HG02610 (cell line): Measurements from ENCODE around the gene DMAP1.

ENCODE experiments used
- ATAC-seq: cut with Tn5 transposase; IDR thresholded peaks from one replicate; pipeline ENCODE4 v1.9.1; 2021; ENCODE audit warnings: mild to moderate bottlenecking, moderate library complexity; ENCODE audit not compliant: unreplicated experiment

Gene DMAP1

DNA sequence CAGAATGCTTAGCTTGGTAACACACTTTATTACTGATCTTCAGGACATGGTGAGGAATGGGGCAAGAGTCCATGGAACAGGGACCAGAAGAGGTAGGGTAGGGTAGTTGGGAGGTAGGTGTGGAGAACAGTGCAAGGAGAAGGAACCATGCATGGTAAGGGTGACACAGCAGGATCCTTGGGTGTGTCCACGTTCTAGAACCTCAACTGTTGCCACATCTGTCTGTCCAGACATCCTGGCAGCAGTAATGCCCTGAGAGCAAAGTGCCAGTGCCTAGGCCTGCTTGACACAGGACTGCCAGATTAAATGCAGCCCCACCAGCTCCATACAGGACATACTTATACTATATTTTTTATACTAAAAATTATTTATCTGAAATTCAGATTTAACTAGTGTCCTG, 13.9 kb downstream of the DMAP1 start:
- no peak for ATAC-seq

DNA sequence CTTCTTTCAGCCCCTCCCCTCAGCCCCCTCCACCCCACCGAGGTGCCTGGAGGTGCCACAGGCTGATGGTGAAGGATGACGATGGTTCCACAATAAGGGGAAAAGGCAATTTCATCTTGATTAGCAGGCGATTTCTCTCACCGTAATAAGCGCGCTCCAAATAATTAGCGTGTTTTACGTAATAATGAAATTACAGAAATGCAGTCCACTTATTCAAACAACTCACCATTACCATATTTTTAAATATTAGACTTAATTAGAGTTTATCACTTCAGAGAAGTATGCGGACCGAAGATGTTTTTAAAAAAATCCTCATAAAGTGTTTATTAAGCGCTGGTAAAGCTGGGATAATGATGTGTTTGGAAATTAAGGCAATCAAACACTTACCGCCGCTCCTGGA, 14.9 kb downstream of the DMAP1 start:
- ATAC-seq: no peak

DNA sequence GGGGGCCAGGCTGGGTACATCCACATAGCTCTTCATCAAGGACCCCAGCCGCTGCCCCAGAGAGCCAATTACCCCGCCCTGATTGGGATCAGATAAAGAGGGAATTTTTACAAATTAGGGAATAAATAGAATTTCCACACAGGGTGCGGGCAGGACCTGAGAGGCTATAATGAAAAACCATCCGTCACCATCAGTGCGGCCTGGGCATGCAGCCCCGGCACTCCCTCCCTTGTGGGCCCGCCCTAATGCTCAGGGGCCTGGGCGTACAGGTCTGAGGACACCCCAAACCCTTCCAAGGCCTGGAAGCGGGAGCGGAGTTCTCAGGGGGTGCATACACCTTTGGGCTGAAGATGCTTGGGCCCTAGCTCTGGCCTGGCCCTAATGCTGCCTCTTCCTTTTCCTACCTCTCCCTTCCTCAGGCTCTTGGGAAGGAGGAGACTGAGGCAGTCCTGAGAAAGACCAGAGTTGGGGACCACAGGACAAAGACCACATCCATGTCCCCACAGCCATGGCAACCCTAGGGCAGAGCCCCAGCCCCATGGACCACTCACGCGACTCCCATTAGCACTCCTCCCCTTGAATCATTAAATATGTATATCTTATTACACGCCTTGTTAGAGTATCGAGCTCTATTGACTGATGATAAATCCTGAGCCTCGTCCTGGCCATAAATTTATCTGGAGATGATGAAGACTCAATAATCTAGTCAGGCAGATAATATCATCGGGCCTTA, 16.3 kb downstream of the DMAP1 start:
- ATAC-seq: no peak

DNA sequence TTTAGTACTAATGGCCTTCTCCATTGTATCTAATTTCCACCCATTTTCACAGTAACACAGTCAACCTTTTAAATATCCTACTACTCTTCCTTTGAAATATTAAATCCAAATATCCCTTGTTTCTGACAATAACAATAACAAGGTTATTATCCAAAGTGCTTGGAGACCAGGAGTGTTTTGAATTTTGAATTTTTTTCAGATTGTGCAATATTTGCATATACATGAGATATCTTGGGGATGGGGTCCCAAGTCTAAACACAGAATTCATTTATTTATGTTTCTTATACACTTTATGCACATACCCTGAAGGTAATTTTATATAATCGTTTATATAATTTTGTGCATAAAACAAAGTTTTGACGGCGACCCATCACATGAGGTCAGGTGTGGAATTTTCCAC, 17.5 kb downstream of the DMAP1 start:
- ATAC-seq: no peak

DNA sequence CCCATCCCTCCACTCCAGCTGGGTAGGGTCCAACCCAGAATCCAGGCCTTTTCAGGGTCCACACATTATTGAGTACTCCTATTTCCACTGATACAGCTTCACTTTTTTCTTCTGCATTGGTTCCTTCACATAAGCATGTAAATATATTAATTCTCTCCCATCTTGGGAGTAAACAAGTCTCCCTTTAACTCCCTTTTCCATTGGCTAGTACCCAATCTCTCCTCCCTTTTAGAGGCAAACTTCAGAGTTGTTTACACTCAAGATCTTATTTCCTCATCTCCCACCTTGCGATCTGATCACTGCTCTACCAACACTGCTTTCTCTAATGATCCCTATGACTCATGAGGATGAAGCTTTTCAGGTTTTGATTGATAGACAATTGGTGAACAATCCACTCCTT, 20.3 kb downstream of the DMAP1 start:
- no peak for ATAC-seq

DNA sequence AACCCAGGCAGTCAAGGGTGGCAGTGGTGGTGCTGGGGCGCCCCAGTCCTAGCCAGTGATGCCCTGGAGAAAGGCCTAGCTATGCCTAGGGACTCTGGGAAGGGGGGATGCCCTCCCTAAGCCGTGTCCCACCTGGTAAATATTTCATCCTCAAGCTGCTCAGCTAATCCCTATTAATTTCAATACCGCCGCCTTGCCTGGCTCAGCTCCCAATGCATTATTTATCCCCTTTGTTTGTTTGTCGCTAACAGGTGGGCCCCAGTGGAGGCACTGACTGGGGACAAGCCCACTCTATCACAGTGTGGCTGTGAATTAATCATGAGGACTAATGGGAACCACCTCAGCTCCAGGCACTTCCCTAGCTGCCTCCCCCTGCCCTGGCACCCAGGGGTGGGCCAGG, 22.5 kb downstream of the DMAP1 start:
- no peak for ATAC-seq

DNA sequence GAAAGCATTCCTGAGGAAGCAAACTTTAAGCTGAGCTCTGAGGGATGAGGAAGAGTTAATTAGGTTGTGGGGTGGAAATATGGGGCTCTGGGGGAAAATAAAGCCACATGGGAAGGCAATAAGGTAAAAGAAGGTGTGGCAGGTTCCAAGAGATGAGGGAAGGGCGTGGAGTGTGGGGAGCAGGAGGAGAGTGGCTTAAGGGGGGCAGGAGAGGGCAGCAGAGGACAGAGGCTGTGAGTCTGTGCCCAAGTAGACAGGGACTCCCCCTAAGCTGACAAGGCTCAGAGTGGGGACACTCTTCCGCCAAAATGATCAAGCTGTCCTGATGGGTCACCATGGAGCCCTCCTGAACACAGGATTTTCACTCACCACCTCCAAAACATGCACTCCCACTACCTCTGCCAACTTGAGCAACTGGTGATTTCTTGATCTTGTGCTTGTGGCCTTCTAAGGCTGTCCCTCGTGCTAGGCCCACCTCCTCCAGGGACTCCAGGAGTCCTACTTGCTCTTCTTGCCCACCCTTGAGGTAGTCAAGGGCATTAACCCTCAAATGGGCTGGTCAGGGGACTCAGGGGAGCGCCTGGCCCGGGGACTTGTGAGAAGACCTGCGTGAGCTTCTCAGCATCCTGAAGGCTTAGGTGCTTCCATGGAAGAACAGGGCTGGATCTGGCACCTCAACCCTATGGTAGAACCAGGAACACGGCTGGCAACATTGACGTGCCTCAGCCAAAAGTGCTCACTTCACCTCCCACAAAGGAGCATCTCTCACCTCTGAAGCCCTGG, 23.4 kb downstream of the DMAP1 start:
- ATAC-seq: no peak

DNA sequence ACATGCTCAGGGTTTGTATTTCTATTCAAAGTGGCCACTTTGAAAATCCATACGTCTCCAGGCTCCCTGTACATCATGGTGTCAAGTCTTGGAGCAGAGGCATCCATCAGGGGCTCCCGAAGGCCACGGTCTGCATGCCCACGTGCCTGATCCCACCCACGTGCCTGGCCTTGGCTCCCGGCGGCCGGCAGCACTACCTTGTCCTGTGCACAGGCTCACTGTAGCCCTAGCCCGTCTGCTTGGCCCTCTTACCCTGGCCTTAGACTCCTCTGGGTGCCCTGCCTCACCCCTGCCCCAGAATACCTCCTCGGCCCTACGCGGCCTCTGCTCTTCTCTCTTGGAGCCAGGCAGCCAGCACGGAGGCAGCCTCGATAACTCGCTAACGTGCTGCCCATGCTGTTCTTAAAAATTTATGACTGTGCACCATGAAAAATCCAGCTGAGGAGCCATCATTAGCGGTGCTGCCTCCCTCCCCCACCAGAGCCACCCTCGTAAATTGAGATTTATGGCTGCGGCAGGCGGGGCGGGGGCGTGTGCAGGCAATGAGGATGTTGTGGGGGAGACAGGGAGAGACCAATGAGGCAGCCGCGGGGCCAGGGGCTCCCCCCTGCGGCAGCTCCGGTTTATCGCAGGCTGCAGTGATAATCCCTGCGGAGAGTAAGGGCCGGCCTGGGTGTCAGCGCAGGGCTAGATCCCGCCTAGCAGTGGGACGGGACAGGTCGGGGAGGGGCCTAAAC, 24.6 kb downstream of the DMAP1 start:
- ATAC-seq: no peak

DNA sequence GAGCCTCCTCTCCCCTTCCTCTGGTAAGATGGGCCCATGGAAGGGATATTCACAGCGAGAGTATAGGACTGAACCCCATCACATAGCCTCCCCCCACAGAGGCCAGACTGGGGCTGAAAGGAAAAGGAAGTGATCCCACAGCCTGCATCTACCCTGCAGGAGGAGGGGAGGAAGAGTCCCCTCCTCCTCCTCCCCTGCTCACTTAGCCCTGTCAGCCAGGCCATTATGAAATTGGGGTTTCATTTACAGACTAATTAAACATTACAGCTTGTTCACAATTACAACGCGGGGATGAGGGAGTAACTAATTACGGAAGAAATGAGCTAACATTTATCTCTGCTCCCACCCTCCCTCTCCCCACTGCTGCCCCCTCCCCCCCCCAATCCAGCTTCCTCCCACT, 25.4 kb downstream of the DMAP1 start:
- no peak for ATAC-seq

DNA sequence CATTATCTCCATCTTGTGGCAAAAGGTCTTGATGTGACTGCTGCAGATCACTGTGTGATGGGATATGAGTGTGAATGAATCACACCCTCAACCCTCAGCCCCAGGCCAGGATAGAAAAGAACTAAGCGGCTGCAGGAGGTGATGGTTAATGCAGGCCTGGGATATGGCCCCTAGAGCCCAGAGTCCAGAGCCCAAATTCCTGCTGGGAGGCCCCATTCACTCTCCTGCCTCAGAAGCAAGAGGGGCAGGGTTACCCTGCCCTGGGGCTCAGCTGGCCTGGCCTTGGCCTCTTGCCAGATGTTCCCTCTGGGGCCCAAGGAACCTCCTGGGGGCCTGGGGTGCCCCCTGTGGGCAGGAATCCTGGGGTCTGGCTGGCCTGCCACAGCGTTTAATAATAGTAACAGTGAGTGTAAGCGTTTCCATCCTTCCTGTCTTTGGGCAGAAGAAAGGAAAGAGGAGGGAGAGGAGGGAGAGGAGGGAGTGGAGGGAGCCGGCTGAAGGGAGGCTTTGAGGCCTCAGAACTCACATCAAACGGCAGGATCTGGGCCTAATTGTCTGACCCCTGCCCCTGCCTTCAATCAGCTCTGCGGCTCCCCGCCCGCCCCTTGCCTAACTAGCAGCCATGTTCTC, 26.2 kb downstream of the DMAP1 start:
- ATAC-seq: no peak

DNA sequence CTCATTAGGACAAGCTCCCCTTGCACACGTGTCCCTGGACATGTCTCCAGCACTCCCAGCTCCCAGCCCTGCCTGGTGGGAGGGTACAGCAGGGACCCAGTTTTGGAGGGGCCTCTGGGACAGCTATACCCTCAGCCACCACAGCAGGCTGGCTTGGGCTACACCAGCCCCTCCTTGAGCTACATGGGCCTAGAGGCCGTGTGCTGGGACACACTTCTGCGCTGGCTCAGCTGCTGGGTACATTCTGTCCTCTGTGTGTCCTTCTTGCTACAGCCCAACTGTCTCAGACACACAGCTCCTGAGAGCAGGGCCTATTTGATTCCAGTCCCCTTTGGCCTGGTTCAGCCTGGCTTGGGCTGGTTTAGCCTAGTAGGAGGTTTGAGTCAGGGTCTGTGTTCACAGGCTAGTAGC, 26.7 kb downstream of the DMAP1 start:
- ATAC-seq: no peak

DNA sequence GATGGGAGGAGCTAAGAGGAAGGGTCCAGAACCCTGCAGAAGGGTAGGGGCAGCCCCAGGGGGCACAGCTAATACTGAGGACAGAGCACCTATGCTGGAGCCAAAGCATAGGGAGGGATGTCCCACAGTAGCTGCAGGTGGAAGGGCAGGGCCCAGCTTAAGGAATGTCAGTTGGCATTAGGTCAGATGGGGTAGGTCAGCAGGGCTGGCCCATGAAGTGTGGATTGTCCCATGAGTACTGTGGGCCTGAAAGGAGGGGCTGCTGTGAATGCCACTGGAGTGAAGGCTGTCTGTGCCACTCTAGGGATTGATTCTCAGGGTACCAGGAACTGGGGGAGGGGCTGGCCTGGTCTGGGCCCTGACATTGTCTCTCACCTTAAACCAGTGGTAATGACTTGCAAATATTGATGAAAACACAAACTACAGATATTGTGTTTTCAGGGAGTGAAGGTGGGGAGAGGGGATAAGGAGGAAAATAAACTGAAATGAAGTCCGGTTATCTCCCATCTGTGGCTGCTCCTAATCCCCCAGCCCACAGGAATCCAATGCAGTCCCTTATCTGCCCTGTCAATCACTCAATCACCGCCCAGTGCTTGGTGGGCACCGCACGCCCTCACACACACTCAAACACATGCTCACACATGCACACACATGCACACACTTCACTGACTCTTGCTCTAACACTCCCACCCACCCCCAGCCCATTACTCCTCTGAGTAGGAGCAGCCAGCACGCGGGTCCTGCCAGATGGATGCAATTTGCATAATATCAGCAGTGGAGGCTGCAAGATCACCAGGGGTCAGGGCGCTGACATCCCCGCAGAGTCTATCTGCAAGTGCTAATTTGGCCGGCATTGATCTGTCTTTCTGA, 27.8 kb downstream of the DMAP1 start:
- ATAC-seq: no peak

DNA sequence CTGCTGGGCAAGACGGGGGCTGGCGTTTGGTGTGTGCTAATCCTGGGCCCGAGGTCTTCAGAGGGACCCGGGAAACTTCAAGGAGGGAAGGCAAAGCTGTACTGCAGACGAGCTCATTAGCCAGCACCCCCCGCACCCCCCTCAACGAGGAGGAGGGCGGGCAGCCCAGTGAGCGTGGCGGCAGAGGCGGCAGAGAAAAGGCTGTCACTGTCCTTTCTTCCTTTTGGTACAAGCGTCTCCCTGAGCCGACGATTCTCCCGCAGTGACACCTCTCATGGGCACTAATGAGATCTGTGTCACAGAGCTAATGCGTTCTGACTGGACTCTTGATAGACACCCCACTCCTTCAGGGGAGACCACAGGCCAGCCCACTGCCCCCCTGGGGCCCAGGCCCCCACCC, 29.5 kb downstream of the DMAP1 start:
- no peak for ATAC-seq

DNA sequence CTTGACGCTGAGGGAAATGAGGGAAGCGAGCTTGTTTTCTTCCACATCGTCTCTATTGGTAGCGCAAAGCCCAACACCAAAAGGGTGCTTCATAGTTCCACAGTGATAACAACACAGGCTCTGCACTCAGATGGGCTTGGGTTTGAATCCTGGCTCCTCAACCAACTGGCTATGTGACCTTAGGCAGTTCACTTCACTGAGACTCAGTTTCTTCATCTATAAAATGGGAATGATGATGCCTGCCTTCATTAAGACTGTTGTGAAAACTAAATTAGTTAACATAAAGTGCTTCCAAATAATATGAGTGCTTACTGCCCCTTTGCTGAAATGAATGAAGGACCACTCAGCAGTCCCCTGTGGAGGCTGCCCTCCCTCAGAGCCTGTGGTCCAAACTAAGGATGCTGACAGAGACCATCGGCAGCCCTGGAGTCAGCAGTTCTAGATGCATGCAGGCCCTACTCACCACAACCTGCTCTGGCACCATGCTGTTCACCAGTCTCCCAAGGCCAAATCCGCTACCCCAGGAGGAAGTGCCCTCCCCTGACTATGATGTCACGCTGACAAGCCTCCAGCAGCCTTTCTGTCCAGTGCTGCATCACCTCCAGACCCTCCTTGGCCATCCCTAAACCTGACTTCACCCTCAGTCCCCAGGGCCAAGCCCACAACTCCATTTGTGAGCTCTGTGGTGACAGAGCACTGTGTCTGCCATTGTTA, 30.7 kb downstream of the DMAP1 start:
- ATAC-seq: no peak

DNA sequence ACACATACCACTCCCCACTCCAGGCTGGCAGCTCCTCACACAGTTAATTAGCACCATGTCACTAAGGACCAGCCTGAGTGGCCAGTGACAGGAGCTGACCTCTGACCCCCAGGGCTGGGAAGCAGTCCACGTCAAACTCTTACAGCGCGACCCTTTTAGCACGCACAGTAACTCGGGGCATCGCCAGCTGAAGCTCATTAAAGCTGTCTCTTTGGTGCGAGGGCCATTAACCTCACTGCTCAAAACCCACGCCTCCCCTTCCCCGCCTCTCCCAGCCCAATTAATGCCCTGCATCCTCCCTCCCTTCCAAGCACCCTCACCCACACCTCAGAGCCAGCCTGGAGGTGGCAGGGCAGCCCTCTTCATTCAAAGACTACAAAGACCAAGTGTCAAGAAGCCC, 31.7 kb downstream of the DMAP1 start:
- ATAC-seq: no peak

DNA sequence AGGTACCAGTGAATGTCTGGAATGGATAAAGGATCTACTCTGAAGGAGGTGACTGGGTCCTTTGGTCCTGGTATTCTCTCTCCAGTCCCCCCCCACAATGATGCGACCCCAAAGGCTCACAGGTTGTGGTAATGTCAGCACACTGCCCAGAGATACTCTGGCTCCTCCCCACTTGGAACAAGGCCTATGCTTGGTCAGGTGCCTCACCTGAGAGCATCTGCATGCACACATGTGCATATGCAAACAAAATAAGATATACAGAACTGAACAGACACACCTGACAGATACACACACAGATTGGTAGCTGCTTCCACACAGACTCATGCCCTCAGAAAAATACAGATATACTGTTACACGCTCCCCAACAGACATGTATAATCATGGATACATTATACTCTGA, 33.5 kb downstream of the DMAP1 start:
- ATAC-seq: no peak

DNA sequence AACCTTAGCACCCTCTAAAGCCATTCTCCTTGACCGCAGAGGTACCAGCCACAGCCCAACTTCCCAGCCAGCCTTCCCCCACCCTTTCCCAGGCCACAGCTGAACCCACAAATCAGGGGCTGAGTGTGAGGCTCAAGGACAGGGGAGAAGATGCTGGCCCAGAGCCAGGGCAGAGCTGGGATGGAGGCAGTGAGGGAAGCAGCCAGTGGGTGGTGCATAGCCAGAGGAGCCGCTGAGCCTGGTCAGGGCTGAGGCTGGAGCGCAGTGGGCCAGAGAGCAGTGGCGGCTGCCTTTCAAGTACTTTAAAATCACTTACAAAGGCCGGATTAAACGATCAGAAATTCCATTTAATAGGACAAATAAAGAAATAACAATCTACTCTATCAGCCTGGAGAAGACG, 36.3 kb downstream of the DMAP1 start:
- ATAC-seq: no peak

DNA sequence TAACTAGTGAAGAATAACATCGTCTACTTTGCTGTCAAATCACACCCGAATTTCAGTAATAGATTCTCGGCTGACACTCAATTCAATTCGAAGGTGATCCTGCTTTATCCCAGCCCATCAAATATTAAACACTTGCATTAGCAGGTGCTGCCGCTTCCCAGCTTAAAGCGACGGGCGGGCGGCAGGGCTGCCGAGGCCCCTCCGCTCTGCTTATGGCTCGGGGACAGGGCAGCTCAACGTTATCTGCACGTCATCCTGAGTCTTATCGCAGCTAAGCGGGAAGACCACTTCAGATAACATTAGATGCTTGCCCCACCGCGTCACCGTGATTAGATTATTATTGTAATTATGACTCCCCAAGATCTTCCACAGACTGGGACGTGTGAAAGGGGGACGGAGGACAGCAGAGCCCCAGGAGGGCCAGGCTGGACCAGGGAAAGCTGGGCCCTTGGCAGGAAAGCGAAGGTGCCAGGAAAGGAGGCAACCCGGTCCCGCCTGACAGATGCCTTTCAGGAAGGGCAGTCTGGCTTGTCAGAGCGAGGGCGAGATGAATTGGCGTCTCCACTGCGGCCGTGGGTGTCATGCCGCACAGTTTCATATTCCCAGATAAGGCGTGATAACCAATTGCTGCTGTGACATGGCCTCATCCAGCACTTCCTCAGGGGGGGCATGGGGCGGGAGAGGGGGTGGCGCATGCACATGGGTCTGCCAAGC, 37.0 kb downstream of the DMAP1 start:
- ATAC-seq: no peak

DNA sequence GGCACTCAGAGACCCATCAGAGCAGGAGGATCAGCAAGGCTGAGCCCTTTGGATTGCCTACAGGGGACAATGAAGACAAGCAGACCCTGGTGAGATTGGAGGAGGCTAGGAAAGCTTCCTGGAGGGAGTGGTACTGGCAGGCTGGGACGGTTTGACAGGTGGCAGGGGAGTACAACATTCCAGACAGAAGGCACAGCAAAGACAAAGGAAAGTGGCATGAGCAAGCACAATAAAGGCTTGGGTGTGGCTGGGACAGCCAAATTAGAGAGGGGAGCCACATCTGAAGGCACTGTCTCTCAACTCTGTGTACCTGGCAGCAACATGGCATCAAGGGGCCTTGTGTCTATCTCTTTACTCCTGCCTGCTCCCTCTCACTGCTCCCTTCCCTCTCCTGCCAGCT, 38.2 kb downstream of the DMAP1 start:
- no peak for ATAC-seq
